ENCODE data around the gene TESK1. TPM values are rescaled to one million over a fixed set of nuclear protein-coding genes. Genes with fewer than 3 reads are reported as not detected.
A peak's percentile ranks its signal among the peaks of the same experiment; 100 is the strongest.

Gene TESK1
- total RNA-seq, result 49.0 TPM

GRCh38 chr9:35604578-35605350 lies at the start of gene TESK1:
TESK1 (plus strand) TSS chr9:35605262; CDS start chr9:35605620, 358 bp downstream.
- intact Hi-C loops (cut with DNase I), result no loop called here
- ATAC-seq (peak; percentile 47), DNase-seq (ENCODE audit: low spot score) (peak; percentile 83)

GRCh38 chr9:35555881-35556280 lies 49.2 kb upstream of the TESK1 start:
- intact Hi-C loops (cut with DNase I), result loop anchor here (5.0 kb wide), 1 partner anchor 74 kb away; no protein-coding TSS in a partner anchor
- ATAC-seq (no peak), DNase-seq (ENCODE audit: low spot score) (no peak)

GRCh38 chr9:35556776-35557175 lies 48.3 kb upstream of the TESK1 start:
- no peak for DNase-seq (ENCODE audit: low spot score)
- intact Hi-C loops (cut with DNase I), result loop anchor here (5.0 kb wide), 1 partner anchor 74 kb away; no protein-coding TSS in a partner anchor
- ATAC-seq, result no peak

- intact Hi-C loops (cut with DNase I), result loop anchor here (5.0 kb wide), 1 partner anchor 75 kb away; no protein-coding TSS in a partner anchor
- ATAC-seq, result no peak
- DNase-seq (ENCODE audit: low spot score), result no peak
Measured at GRCh38 chr9:35557320-35557719, 47.7 kb upstream of the TESK1 start.

GRCh38 chr9:35558185-35558584 lies 46.9 kb upstream of the TESK1 start:
- ATAC-seq, result no peak
- intact Hi-C loops (cut with DNase I), result loop anchor here (5.0 kb wide), 1 partner anchor 76 kb away; no protein-coding TSS in a partner anchor
- no peak for DNase-seq (ENCODE audit: low spot score)

GRCh38 chr9:35559792-35560530 lies 45.1 kb upstream of the TESK1 start:
- intact Hi-C loops (cut with DNase I), result loop anchor here (5.0 kb wide), 1 partner anchor 78 kb away; no protein-coding TSS in a partner anchor
- ATAC-seq (no peak), DNase-seq (ENCODE audit: low spot score) (no peak)

- intact Hi-C loops (cut with DNase I), result no loop called here
- no peak for DNase-seq (ENCODE audit: low spot score)
- ATAC-seq, result peak; percentile 16
Measured at GRCh38 chr9:35560625-35561337, 44.3 kb upstream of the TESK1 start.

GRCh38 chr9:35561468-35562261 lies 43.4 kb upstream of the TESK1 start:
- DNase-seq (ENCODE audit: low spot score), result no peak
- intact Hi-C loops (cut with DNase I), result no loop called here
- no peak for ATAC-seq

- DNase-seq (ENCODE audit: low spot score) (no peak), ATAC-seq (peak; percentile 25)
- intact Hi-C loops (cut with DNase I), result no loop called here
Measured at GRCh38 chr9:35562895-35563780, 41.9 kb upstream of the TESK1 start.

GRCh38 chr9:35563791-35564197 lies 41.3 kb upstream of the TESK1 start:
- DNase-seq (ENCODE audit: low spot score), result no peak
- peak; percentile 77 for ATAC-seq
- intact Hi-C loops (cut with DNase I), result no loop called here

GRCh38 chr9:35564658-35565061 lies 40.4 kb upstream of the TESK1 start:
- DNase-seq (ENCODE audit: low spot score) (no peak), ATAC-seq (peak; percentile 72)
- intact Hi-C loops (cut with DNase I), result no loop called here

GRCh38 chr9:35566417-35566816 lies 38.6 kb upstream of the TESK1 start:
- intact Hi-C loops (cut with DNase I), result no loop called here
- DNase-seq (ENCODE audit: low spot score) (no peak), ATAC-seq (no peak)

- ATAC-seq (no peak), DNase-seq (ENCODE audit: low spot score) (no peak)
- intact Hi-C loops (cut with DNase I), result no loop called here
Measured at GRCh38 chr9:35568196-35568595, 36.9 kb upstream of the TESK1 start.

GRCh38 chr9:35569206-35569605 lies 35.9 kb upstream of the TESK1 start:
- no peak for DNase-seq (ENCODE audit: low spot score)
- ATAC-seq, result no peak
- intact Hi-C loops (cut with DNase I), result no loop called here

GRCh38 chr9:35570709-35571504 lies 34.2 kb upstream of the TESK1 start:
- no peak for DNase-seq (ENCODE audit: low spot score)
- intact Hi-C loops (cut with DNase I), result no loop called here
- no peak for ATAC-seq

GRCh38 chr9:35574578-35575122 lies 30.4 kb upstream of the TESK1 start:
- DNase-seq (ENCODE audit: low spot score) (no peak), ATAC-seq (no peak)
- intact Hi-C loops (cut with DNase I), result no loop called here

GRCh38 chr9:35575478-35575877 lies 29.6 kb upstream of the TESK1 start:
- ATAC-seq (no peak), DNase-seq (ENCODE audit: low spot score) (no peak)
- intact Hi-C loops (cut with DNase I), result no loop called here
